Endodermal cell (in vitro differentiated cells): ENCODE measurements around the gene SCART1. TPM values are rescaled to one million over a fixed set of nuclear protein-coding genes. Genes with fewer than 3 reads are reported as not detected.
"Not testable (repeated sequence)": the region's sequence is repeated elsewhere in the genome, so short reads cannot be mapped to it uniquely, and the experiment has no call there.

Experiments used
- DNase-seq: peaks from one replicate; pipeline ENCODE4 v3.0.0-alpha.2; 2017
- H3K27ac ChIP-seq: 2 replicates; pipeline ENCODE4 v1.5.1; 2013; ENCODE audit warnings: mild to moderate bottlenecking, low read depth, low read length, moderate library complexity
- H3K27me3 ChIP-seq: 2 replicates; pipeline ENCODE4 v1.6.1; 2013; ENCODE audit warnings: mild to moderate bottlenecking, low read length, moderate library complexity; ENCODE audit not compliant: insufficient read depth, control insufficient read depth, poor library complexity, severe bottlenecking
- H3K36me3 ChIP-seq: 2 replicates; pipeline ENCODE4 v1.7.0; 2013; ENCODE audit warnings: mild to moderate bottlenecking, low read length, moderate library complexity; ENCODE audit not compliant: control insufficient read depth, insufficient read depth
- H3K4me1 ChIP-seq: one replicate; pipeline ENCODE4 v1.7.0; 2013; ENCODE audit warnings: low read length; ENCODE audit not compliant: control insufficient read depth, insufficient read depth
- H3K4me3 ChIP-seq: 2 replicates; pipeline ENCODE4 v1.5.1; 2013; ENCODE audit warnings: mild to moderate bottlenecking, low read length, moderate library complexity
- H3K9ac ChIP-seq: 2 replicates; pipeline ENCODE4 v1.6.1; 2013; ENCODE audit warnings: mild to moderate bottlenecking, low read length, moderate library complexity; ENCODE audit not compliant: poor library complexity, severe bottlenecking; ENCODE audit errors: extremely low read depth
- H3K9me3 ChIP-seq: 2 replicates; pipeline ENCODE4 v1.6.1; 2013; ENCODE audit warnings: mild to moderate bottlenecking, low read length, moderate library complexity; ENCODE audit not compliant: control insufficient read depth
- H3K27ac Mint-ChIP-seq: 2 replicates; pipeline ENCODE4 v1.8.0; 2020; ENCODE audit warnings: mixed read lengths
- H3K27me3 Mint-ChIP-seq: 2 replicates; pipeline ENCODE4 v1.8.0; 2021; ENCODE audit warnings: mild to moderate bottlenecking, mixed read lengths; ENCODE audit not compliant: insufficient read depth
- H3K36me3 Mint-ChIP-seq: 2 replicates; pipeline ENCODE4 v1.8.0; 2020; ENCODE audit warnings: low read depth, mixed read lengths
- H3K4me1 Mint-ChIP-seq: 2 replicates; pipeline ENCODE4 v1.8.0; 2020; ENCODE audit warnings: mixed read lengths
- H3K4me3 Mint-ChIP-seq: 2 replicates; pipeline ENCODE4 v1.8.0; 2020; ENCODE audit warnings: mild to moderate bottlenecking, moderate library complexity, mixed read lengths
- H3K9me3 Mint-ChIP-seq: 2 replicates; pipeline ENCODE4 v1.8.0; 2020; ENCODE audit warnings: mild to moderate bottlenecking, mixed read lengths
- WGBS, 2 experiments: methylation state at CpG; one replicate each; pipeline versions ENCODE4 v1.1.5 to v1.1.7; 2013; ENCODE audit warnings: missing lambda C conversion rate in 2 of 2, mixed read lengths in 1 of 2; ENCODE audit not compliant: insufficient coverage in 1 of 2, insufficient read length in 1 of 2; 5-methylcytosine and 5-hydroxymethylcytosine counted together
- total RNA-seq, 2 donors: library from RNA; stranded (reverse); fragmentation: NEBNext Ultra II Directional in 1 of 2; extraction: Animal tissue kit (Norgen Biotek cat#: 25700) in 1 of 2; gene quantifications; 2 replicates in 1 of 2; 3 replicates in 1 of 2; pipeline ENCODE4 v1.2.1, GENCODE V29; 2021
- TF ChIP-seq, protein P1 (sequence below): fragments of 200-600 bp; sonication (generic); conservative IDR thresholded peaks from 2 replicates; pipeline ENCODE4 v1.5.0; 2021; ENCODE audit warnings: antibody characterized with exemption, mild to moderate bottlenecking

SCART1 gene
- total RNA-seq, 2 donors from 2014 or later: 0.37 to 0.80 TPM

DNA sequence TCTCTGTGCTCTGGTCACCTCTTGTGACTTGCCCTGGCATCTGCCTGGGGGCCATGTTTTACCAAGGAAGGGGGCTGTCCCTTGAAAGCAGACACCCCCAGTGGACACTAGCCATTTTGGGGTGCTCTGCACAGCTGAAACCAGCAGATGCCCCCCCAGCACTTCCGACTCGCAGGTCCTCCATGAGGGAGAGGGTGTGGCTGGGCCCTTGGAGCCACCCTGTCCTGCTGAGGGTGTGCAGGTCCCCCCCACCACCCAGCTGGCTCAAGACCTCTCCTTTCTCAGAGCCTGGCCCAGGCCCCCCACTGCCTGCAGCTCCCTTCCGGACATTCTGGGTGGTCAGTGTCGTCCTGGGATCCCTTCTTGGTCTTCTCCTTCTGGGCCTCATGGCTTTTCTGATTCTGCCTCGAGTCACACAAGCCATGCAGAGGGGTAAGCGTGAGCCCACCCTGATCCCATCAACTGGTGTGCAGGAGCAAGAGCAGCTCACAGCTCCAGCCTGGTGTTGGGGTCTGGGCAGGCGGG is 12.3 kb downstream of the SCART1 start:
- Mint-ChIP-seq H3K27me3 (no peaks in the 10 kb centered on the region), H3K4me3 (no peak overlapping the region), H3K9me3 (peaks cover 83% of the 10 kb centered on the region), H3K36me3 (peaks cover 4% of the 10 kb centered on the region), H3K4me1 (no peaks in the 10 kb centered on the region), H3K27ac (no peak overlapping the region)
- no peak overlapping the region for H3K9ac ChIP-seq
- 76 to 90% methylated on average over 4 to 7 of the region's 7 CpGs for WGBS, 2 experiments
- H3K27ac ChIP-seq: no peak overlapping the region
- TF ChIP-seq, protein P1, sequence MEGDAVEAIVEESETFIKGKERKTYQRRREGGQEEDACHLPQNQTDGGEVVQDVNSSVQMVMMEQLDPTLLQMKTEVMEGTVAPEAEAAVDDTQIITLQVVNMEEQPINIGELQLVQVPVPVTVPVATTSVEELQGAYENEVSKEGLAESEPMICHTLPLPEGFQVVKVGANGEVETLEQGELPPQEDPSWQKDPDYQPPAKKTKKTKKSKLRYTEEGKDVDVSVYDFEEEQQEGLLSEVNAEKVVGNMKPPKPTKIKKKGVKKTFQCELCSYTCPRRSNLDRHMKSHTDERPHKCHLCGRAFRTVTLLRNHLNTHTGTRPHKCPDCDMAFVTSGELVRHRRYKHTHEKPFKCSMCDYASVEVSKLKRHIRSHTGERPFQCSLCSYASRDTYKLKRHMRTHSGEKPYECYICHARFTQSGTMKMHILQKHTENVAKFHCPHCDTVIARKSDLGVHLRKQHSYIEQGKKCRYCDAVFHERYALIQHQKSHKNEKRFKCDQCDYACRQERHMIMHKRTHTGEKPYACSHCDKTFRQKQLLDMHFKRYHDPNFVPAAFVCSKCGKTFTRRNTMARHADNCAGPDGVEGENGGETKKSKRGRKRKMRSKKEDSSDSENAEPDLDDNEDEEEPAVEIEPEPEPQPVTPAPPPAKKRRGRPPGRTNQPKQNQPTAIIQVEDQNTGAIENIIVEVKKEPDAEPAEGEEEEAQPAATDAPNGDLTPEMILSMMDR: no peak
- no peak for DNase-seq
- no peak overlapping the region for H3K4me3 ChIP-seq
- no peaks in the 10 kb centered on the region for H3K27me3 ChIP-seq
- no peaks in the 10 kb centered on the region for H3K36me3 ChIP-seq
- peaks cover 22% of the 10 kb centered on the region for H3K9me3 ChIP-seq
- H3K4me1 ChIP-seq: no peaks in the 10 kb centered on the region

DNA sequence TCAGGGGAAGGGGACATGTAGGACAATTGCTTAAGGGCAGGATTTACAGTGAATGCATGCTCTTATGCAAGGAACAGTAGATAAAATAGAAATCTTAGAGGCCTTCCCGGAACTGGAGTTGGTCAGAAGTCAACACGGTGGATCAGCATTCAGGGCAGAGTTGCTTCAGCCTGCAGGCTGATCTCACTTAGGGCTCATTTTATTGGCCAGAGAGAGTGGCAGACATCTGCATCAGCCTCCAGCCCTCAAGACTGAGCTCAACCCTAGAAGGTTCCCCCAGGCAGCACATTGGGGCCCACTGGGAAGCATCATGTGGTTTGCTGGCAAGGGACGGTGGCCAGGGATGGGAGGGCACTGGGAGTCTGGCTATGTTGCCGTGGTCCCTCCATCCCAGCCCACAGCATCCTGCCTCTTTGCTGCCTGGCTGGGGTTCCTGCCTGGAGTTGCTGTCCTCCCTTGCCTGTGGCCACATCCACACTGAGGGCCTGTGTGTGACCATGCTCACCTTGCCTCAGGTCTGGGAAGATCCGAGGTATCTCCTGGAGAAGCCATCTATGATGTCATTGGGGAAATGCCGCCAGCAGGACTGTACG is 13.0 kb downstream of the SCART1 start:
- Histone ChIP-seq H3K36me3 (no peaks in the 10 kb centered on the region), H3K27me3 (no peaks in the 10 kb centered on the region), H3K9me3 (peaks cover 26% of the 10 kb centered on the region), H3K27ac (no peak overlapping the region), H3K4me3 (no peak overlapping the region), H3K4me1 (no peaks in the 10 kb centered on the region), H3K9ac (no peak overlapping the region)
- DNase-seq: no peak
- no peaks in the 10 kb centered on the region for H3K27me3 Mint-ChIP-seq
- H3K4me3 Mint-ChIP-seq: no peak overlapping the region
- H3K27ac Mint-ChIP-seq: no peak overlapping the region
- no peaks in the 10 kb centered on the region for H3K4me1 Mint-ChIP-seq
- 80 to 88% methylated on average over 6 to 7 of the region's 7 CpGs for WGBS, 2 experiments
- peaks cover 83% of the 10 kb centered on the region for H3K9me3 Mint-ChIP-seq
- TF ChIP-seq, protein P1: no peak
- peaks cover 2% of the 10 kb centered on the region for H3K36me3 Mint-ChIP-seq

DNA sequence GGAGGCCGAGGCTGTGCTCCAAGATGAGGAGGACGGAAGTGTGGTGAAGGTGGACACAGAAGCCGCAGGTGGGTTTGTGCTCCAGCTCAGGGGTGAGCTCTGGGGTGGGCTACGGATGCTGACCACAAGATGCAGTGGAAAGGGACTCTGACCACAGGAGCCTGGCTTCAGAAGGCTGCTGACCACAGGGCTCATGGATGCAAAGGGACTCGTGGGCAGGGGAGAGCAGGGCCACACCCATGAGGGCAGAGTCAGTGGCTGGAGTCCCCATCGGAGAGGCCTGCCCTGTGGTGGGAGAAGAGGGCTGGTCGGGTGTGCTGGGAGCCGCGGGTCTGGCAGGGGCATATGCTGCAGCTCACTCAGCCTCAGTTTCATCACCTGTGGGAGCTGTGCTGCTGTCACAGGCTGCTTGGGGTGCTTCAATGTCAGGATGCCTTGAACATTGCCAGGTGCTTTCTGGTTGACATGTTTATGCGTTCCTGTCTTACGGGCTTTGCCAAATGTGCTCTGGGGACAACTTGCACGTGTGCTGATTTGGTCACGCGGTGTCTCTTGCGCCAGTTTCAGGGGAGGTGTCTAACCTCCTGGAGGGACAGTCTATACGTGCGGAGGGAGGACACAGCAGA is 13.7 kb downstream of the SCART1 start:
- Histone ChIP-seq H3K27ac (no peak overlapping the region), H3K9ac (no peak overlapping the region), H3K9me3 (peaks cover 22% of the 10 kb centered on the region), H3K27me3 (no peaks in the 10 kb centered on the region), H3K4me3 (no peak overlapping the region), H3K36me3 (no peaks in the 10 kb centered on the region), H3K4me1 (no peaks in the 10 kb centered on the region)
- no peak overlapping the region for H3K4me3 Mint-ChIP-seq
- no peaks in the 10 kb centered on the region for H3K27me3 Mint-ChIP-seq
- no peak for DNase-seq
- no peaks in the 10 kb centered on the region for H3K4me1 Mint-ChIP-seq
- peaks cover 84% of the 10 kb centered on the region for H3K9me3 Mint-ChIP-seq
- H3K36me3 Mint-ChIP-seq: peaks cover 2% of the 10 kb centered on the region
- TF ChIP-seq, protein P1: no peak
- WGBS, 2 experiments: 82 to 88% methylated on average over 14 to 17 of the region's 17 CpGs
- no peak overlapping the region for H3K27ac Mint-ChIP-seq

DNA sequence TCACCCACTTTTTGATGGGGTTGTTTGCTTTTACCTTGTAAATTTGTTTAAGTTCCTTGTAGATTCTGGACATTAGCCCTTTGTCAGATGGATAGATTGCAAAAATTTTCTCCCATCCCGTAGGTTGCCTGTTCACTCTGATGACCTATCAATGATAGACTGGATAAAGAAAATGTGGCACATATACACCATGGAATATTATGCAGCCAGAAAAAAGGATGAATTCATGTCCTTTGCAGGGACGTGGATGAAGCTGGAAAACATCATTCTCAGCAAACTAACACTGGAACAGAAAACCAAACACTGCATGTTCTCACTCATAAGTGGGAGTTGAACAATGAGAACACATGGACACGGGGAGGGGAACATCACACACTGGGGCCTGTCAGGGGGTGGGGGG is 15.5 kb downstream of the SCART1 start:
- peaks cover 20% of the 10 kb centered on the region for H3K9me3 ChIP-seq
- H3K36me3 Mint-ChIP-seq, H3K9ac ChIP-seq, DNase-seq, H3K27me3 ChIP-seq, H3K4me3 Mint-ChIP-seq, H3K4me1 ChIP-seq, H3K27me3 Mint-ChIP-seq, H3K27ac Mint-ChIP-seq, H3K36me3 ChIP-seq, H3K4me3 ChIP-seq, H3K27ac ChIP-seq, H3K4me1 Mint-ChIP-seq: not testable (repeated sequence)
- H3K9me3 Mint-ChIP-seq: peaks cover 81% of the 10 kb centered on the region
- 68 to 73% methylated on average over 2 to 3 of the region's 3 CpGs for WGBS, 2 experiments
